ENCODE results near the gene ZNF284.
A peak's percentile ranks its signal among the peaks of the same experiment; 100 is the strongest.

The ZNF284 gene

GRCh38 chr19:44071824-44072542 is at the start of gene ZNF284:
TSS of gene ZNF284 (plus strand) at chr19:44072159. CDS start at chr19:44076390, 4,231 bp downstream.
- Histone ChIP-seq H3K36me3 (ENCODE audit: control insufficient read depth in 5 of 5, insufficient read depth in 5 of 5, low read length in 5 of 5) (peaks cover 2 to 9% (median 5%) of the 10 kb centered on the region in 5 donors), H3K27me3 (ENCODE audit: control insufficient read depth in 5 of 5, insufficient read depth in 4 of 5, low read length in 5 of 5) (no peaks in the 10 kb centered on the region), H3K9ac (ENCODE audit: low read length in 5 of 5) (peak within 1 kb of the TSS; percentile 64 to 94 (median 76)), H3K4me1 (ENCODE audit: control insufficient read depth in 5 of 5, insufficient read depth in 5 of 5, low read length in 5 of 5) (peaks cover 0 to 21% (median 17%) of the 10 kb centered on the region in 5 donors), H3K4me3 (ENCODE audit: low read depth in 1 of 5, low read length in 5 of 5) (peak within 1 kb of the TSS; percentile 83 to 98 (median 89)), H3K9me3 (ENCODE audit: control insufficient read depth in 5 of 5, low read length in 5 of 5) (peaks cover 8 to 26% (median 19%) of the 10 kb centered on the region in 5 donors), H3K27ac (ENCODE audit: low read depth, low read length) (peak within 1 kb of the TSS; percentile 45)

DNA sequence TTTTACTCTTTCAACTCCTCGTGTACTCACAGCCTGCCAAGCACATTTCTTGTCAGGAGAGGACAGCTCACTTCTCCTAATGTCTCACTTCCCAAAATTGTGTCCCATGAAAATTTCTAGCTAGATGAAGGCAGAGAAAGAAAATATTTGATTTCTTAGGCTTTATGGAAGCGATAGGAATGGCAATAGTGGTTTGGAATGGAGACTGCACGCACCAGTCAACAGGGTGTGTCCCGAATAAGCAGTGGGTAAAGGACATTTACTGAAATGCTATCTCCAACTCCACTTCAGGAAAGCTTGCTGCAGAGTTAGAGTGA is 47.1 kb upstream of the ZNF284 start:
- H3K27ac ChIP-seq (ENCODE audit: low read depth, low read length), result peak overlapping the region; percentile 60
- H3K9ac ChIP-seq (ENCODE audit: low read length in 5 of 5), result peak overlapping the region in 3 of 5 donors; percentile 74 to 88 (median 87)

GRCh38 chr19:44025217-44025936 is 46.6 kb upstream of the ZNF284 start, which contains the start of gene ZNF222:
TSS of gene ZNF222 (plus strand) at chr19:44025379. CDS start at chr19:44025437, 58 bp downstream.
- peaks cover 32 to 38% (median 35%) of the 10 kb centered on the region in 5 donors for H3K36me3 ChIP-seq (ENCODE audit: control insufficient read depth in 5 of 5, insufficient read depth in 5 of 5, low read length in 5 of 5)
- H3K4me3 ChIP-seq (ENCODE audit: low read depth in 1 of 5, low read length in 5 of 5), result peak within 1 kb of the TSS; percentile 70 to 94 (median 92)
- H3K27ac ChIP-seq (ENCODE audit: low read depth, low read length), result peak within 1 kb of the TSS; percentile 60
- peaks cover 17 to 39% (median 23%) of the 10 kb centered on the region in 5 donors for H3K9me3 ChIP-seq (ENCODE audit: control insufficient read depth in 5 of 5, low read length in 5 of 5)
- peaks cover 0 to 15% (median 14%) of the 10 kb centered on the region in 5 donors for H3K4me1 ChIP-seq (ENCODE audit: control insufficient read depth in 5 of 5, insufficient read depth in 5 of 5, low read length in 5 of 5)
- no peaks in the 10 kb centered on the region for H3K27me3 ChIP-seq (ENCODE audit: control insufficient read depth in 5 of 5, insufficient read depth in 4 of 5, low read length in 5 of 5)
- peak within 1 kb of the TSS; percentile 50 to 88 (median 79) for H3K9ac ChIP-seq (ENCODE audit: low read length in 5 of 5)

More for the DNA sequence above, 47.1 kb upstream of the ZNF284 start:
- peak overlapping the region; percentile 70 to 94 (median 92) for H3K4me3 ChIP-seq (ENCODE audit: low read depth in 1 of 5, low read length in 5 of 5)
- no peaks in the 10 kb centered on the region for H3K27me3 ChIP-seq (ENCODE audit: control insufficient read depth in 5 of 5, insufficient read depth in 4 of 5, low read length in 5 of 5)
- H3K4me1 ChIP-seq (ENCODE audit: control insufficient read depth in 5 of 5, insufficient read depth in 5 of 5, low read length in 5 of 5), result peaks cover 0 to 15% (median 14%) of the 10 kb centered on the region in 5 donors
- H3K9me3 ChIP-seq (ENCODE audit: control insufficient read depth in 5 of 5, low read length in 5 of 5), result peaks cover 12 to 39% (median 18%) of the 10 kb centered on the region in 5 donors
- peaks cover 27 to 33% (median 32%) of the 10 kb centered on the region in 5 donors for H3K36me3 ChIP-seq (ENCODE audit: control insufficient read depth in 5 of 5, insufficient read depth in 5 of 5, low read length in 5 of 5)

GRCh38 chr19:44026622-44027021 is 45.3 kb upstream of the ZNF284 start:
- Histone ChIP-seq H3K27me3 (ENCODE audit: control insufficient read depth in 5 of 5, insufficient read depth in 4 of 5, low read length in 5 of 5) (no peaks in the 10 kb centered on the region), H3K9ac (ENCODE audit: low read length in 5 of 5) (no peak overlapping the region), H3K36me3 (ENCODE audit: control insufficient read depth in 5 of 5, insufficient read depth in 5 of 5, low read length in 5 of 5) (peaks cover 41 to 51% (median 46%) of the 10 kb centered on the region in 5 donors), H3K27ac (ENCODE audit: low read depth, low read length) (no peak overlapping the region), H3K4me3 (ENCODE audit: low read depth in 1 of 5, low read length in 5 of 5) (peak overlapping the region in 1 of 5 donors; percentile 0), H3K9me3 (ENCODE audit: control insufficient read depth in 5 of 5, low read length in 5 of 5) (peaks cover 27 to 47% (median 32%) of the 10 kb centered on the region in 5 donors), H3K4me1 (ENCODE audit: control insufficient read depth in 5 of 5, insufficient read depth in 5 of 5, low read length in 5 of 5) (peaks cover 0 to 15% (median 14%) of the 10 kb centered on the region in 5 donors)

- Histone ChIP-seq H3K36me3 (ENCODE audit: control insufficient read depth in 5 of 5, insufficient read depth in 5 of 5, low read length in 5 of 5) (peaks cover 49 to 57% (median 52%) of the 10 kb centered on the region in 5 donors), H3K4me1 (ENCODE audit: control insufficient read depth in 5 of 5, insufficient read depth in 5 of 5, low read length in 5 of 5) (no peaks in the 10 kb centered on the region), H3K9me3 (ENCODE audit: control insufficient read depth in 5 of 5, low read length in 5 of 5) (peaks cover 53 to 99% (median 79%) of the 10 kb centered on the region in 5 donors), H3K9ac (ENCODE audit: low read length in 5 of 5) (no peak overlapping the region), H3K4me3 (ENCODE audit: low read depth in 1 of 5, low read length in 5 of 5) (peak overlapping the region; percentile 9 to 65 (median 50)), H3K27me3 (ENCODE audit: control insufficient read depth in 5 of 5, insufficient read depth in 4 of 5, low read length in 5 of 5) (no peaks in the 10 kb centered on the region), H3K27ac (ENCODE audit: low read depth, low read length) (no peak overlapping the region)
Observed at GRCh38 chr19:44032001-44032610, 39.9 kb upstream of the ZNF284 start.

DNA sequence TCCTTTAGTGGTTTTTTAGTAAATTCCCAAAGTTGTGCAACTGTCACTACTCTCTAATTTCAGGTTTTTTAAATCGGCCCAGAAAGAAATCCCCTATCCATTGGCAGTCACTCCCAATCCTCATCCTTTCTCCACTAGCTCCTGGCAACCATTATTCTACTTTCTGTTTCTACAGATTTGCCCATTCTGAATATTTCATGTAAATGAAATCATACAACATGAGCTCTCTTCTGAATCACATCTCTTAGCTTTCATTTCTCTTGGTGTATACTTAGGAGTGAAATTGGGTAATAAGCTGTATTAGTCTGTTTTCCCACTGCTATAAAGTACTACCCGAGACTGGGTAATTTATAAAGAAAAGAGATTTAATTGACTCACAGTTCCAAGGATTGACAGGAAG is 29.8 kb upstream of the ZNF284 start:
- Histone ChIP-seq H3K27ac (ENCODE audit: low read depth, low read length) (no peak overlapping the region), H3K4me3 (ENCODE audit: low read depth in 1 of 5, low read length in 5 of 5) (no peak overlapping the region), H3K27me3 (ENCODE audit: control insufficient read depth in 5 of 5, insufficient read depth in 4 of 5, low read length in 5 of 5) (no peaks in the 10 kb centered on the region), H3K9me3 (ENCODE audit: control insufficient read depth in 5 of 5, low read length in 5 of 5) (peaks cover 16 to 50% (median 30%) of the 10 kb centered on the region in 5 donors), H3K4me1 (ENCODE audit: control insufficient read depth in 5 of 5, insufficient read depth in 5 of 5, low read length in 5 of 5) (no peaks in the 10 kb centered on the region), H3K36me3 (ENCODE audit: control insufficient read depth in 5 of 5, insufficient read depth in 5 of 5, low read length in 5 of 5) (no peaks in the 10 kb centered on the region), H3K9ac (ENCODE audit: low read length in 5 of 5) (no peak overlapping the region)

- Histone ChIP-seq H3K36me3 (ENCODE audit: control insufficient read depth in 5 of 5, insufficient read depth in 5 of 5, low read length in 5 of 5) (peaks cover 4 to 9% (median 4%) of the 10 kb centered on the region in 5 donors), H3K27ac (ENCODE audit: low read depth, low read length) (peak overlapping the region; percentile 76), H3K4me1 (ENCODE audit: control insufficient read depth in 5 of 5, insufficient read depth in 5 of 5, low read length in 5 of 5) (peaks cover 3 to 20% (median 16%) of the 10 kb centered on the region in 5 donors), H3K9me3 (ENCODE audit: control insufficient read depth in 5 of 5, low read length in 5 of 5) (peaks cover 0 to 10% (median 0%) of the 10 kb centered on the region in 5 donors), H3K9ac (ENCODE audit: low read length in 5 of 5) (peak overlapping the region in 4 of 5 donors; percentile 44 to 82 (median 54)), H3K27me3 (ENCODE audit: control insufficient read depth in 5 of 5, insufficient read depth in 4 of 5, low read length in 5 of 5) (peaks cover 0 to 10% (median 6%) of the 10 kb centered on the region in 5 donors), H3K4me3 (ENCODE audit: low read depth in 1 of 5, low read length in 5 of 5) (peak overlapping the region; percentile 68 to 96 (median 93))
Observed at GRCh38 chr19:44050740-44051649, 21.0 kb upstream of the ZNF284 start.

DNA sequence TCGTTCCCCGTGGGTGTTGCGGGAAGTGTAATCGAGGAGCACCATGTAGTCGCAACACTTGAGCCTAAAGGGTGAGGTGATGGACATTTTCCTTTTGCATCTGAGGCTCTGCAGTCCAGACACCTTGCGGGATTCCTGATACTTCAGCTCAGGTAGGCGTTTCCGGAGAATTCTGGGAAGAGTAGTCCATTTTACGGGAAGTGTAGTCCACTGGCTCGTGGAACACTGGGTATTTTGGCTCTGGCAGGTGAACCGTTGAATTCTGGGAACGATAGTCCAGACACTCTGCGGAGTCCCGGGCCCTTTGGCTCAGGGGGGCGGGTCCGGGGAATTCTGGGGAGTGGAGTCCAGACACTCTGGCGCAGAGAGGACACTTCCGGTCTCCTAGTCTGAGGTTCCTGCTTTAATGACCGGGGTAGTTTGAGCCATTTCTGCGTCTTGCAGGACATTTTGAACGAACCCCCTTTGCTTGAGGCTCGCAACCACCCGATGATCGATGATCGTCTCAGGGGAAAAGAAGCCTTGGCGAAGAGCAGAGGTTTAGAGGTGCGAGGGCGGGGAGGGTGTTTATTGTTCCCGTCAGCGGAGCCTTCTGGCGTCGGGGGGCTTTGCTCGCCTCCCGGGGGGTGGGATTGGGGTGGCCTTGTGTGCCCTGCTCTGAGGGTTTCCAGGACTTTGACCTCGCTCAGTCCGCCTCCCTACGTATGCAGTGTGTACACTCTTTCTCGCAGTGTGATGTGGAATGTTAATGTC is 20.1 kb upstream of the ZNF284 start, which contains the start of gene ZNF223:
Gene ZNF223 (plus strand): TSS at position 387 of the 753 bp plus-strand sequence. CDS start 3,141 bp downstream, outside the sequence.
- Histone ChIP-seq H3K27ac (ENCODE audit: low read depth, low read length) (peak within 1 kb of the TSS; percentile 76), H3K9me3 (ENCODE audit: control insufficient read depth in 5 of 5, low read length in 5 of 5) (peaks cover 0 to 8% (median 0%) of the 10 kb centered on the region in 5 donors), H3K36me3 (ENCODE audit: control insufficient read depth in 5 of 5, insufficient read depth in 5 of 5, low read length in 5 of 5) (peaks cover 5 to 10% (median 6%) of the 10 kb centered on the region in 5 donors), H3K4me1 (ENCODE audit: control insufficient read depth in 5 of 5, insufficient read depth in 5 of 5, low read length in 5 of 5) (peaks cover 3 to 20% (median 16%) of the 10 kb centered on the region in 5 donors), H3K4me3 (ENCODE audit: low read depth in 1 of 5, low read length in 5 of 5) (peak within 1 kb of the TSS; percentile 68 to 96 (median 93)), H3K27me3 (ENCODE audit: control insufficient read depth in 5 of 5, insufficient read depth in 4 of 5, low read length in 5 of 5) (peaks cover 0 to 10% (median 6%) of the 10 kb centered on the region in 5 donors), H3K9ac (ENCODE audit: low read length in 5 of 5) (peak within 1 kb of the TSS; percentile 77 to 97 (median 82))

Measured in subcutaneous abdominal adipose tissue (tissue), 5 donors.